KMS-11 (cell line): ENCODE measurements around the gene SYT11.
"Not testable (repeated sequence)": the region's sequence is repeated elsewhere in the genome, so short reads cannot be mapped to it uniquely, and the experiment has no call there.

Experiments used
- H2AFZ ChIP-seq: fragments of 200-600 bp; sonication (generic); 2 replicates; pipeline ENCODE4 v1.6.1; 2016; ENCODE audit warnings: antibody characterized with exemption, mixed run types, low read depth
- H3K27ac ChIP-seq: fragments of 200-600 bp; sonication (generic); 2 replicates; pipeline ENCODE4 v1.6.1; 2016; ENCODE audit warnings: mild to moderate bottlenecking, mixed run types
- H3K27me3 ChIP-seq: fragments of 200-600 bp; sonication (generic); 2 replicates; pipeline ENCODE4 v1.6.1; 2017; ENCODE audit warnings: mild to moderate bottlenecking, low read depth, mixed run types, moderate library complexity; ENCODE audit not compliant: insufficient read depth
- H3K36me3 ChIP-seq: fragments of 200-600 bp; sonication (generic); 2 replicates; pipeline ENCODE4 v1.6.1; 2017; ENCODE audit warnings: mild to moderate bottlenecking, mixed run types; ENCODE audit not compliant: insufficient read depth
- H3K4me1 ChIP-seq: fragments of 200-600 bp; sonication (generic); 2 replicates; pipeline ENCODE4 v1.6.1; 2016; ENCODE audit warnings: mild to moderate bottlenecking, low read depth, mixed run types; ENCODE audit not compliant: poor library complexity, severe bottlenecking
- H3K4me2 ChIP-seq: fragments of 200-600 bp; sonication (generic); 2 replicates; pipeline ENCODE4 v1.7.0; 2016; ENCODE audit warnings: mild to moderate bottlenecking, mixed run types
- H3K4me3 ChIP-seq: fragments of 200-600 bp; sonication (generic); IDR thresholded peaks from 2 replicates; pipeline ENCODE4 v1.6.1; 2017; ENCODE audit warnings: low read depth, low read length, mixed read lengths; ENCODE audit not compliant: insufficient read depth
- H3K79me2 ChIP-seq: fragments of 200-600 bp; sonication (generic); 2 replicates; pipeline ENCODE4 v1.6.1; 2016; ENCODE audit warnings: low read depth, mixed run types; ENCODE audit not compliant: insufficient read depth
- H3K9ac ChIP-seq: fragments of 200-600 bp; sonication (generic); 2 replicates; pipeline ENCODE4 v1.6.1; 2016; ENCODE audit warnings: mild to moderate bottlenecking, mixed run types
- H4K20me1 ChIP-seq: fragments of 200-600 bp; sonication (generic); 2 replicates; pipeline ENCODE4 v1.6.1; 2016; ENCODE audit warnings: mild to moderate bottlenecking, mixed run types; ENCODE audit not compliant: insufficient read depth
- TF ChIP-seq, protein P1 (sequence below): fragments of 200-600 bp; sonication (generic); conservative IDR thresholded peaks from 2 replicates; pipeline ENCODE4 v1.6.1; 2017; ENCODE audit warnings: low read depth, mild to moderate bottlenecking, antibody characterized with exemption, low read length, moderate library complexity, mixed read lengths

SYT11 gene

DNA sequence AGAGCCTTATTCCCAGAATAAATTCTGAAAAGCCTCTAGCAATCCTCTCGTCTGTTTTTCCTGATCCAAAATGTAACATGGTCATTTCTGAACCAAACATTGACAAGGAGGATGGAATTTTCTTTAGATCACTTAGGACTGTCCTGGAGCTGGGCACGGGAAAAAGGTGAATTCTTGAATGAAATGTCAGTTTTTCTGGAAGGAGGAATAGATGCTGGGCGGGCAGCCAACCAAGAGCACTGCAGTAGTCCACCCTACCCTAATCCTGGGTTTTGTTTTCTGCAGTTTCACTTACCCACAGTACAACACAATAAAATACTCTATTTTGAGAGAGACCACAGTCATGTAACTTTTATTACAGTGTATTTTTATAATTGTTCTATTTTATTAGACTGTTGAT is 30.9 kb downstream of the SYT11 start:
- H3K27ac ChIP-seq, result no peak overlapping the region
- no peaks in the 10 kb centered on the region for H3K79me2 ChIP-seq
- H2AFZ ChIP-seq, result no peak overlapping the region
- no peaks in the 10 kb centered on the region for H3K4me1 ChIP-seq
- H3K27me3 ChIP-seq, result no peaks in the 10 kb centered on the region
- no peak overlapping the region for H3K4me3 ChIP-seq
- no peak overlapping the region for H3K9ac ChIP-seq
- no peaks in the 10 kb centered on the region for H3K36me3 ChIP-seq
- no peaks in the 10 kb centered on the region for H4K20me1 ChIP-seq
- TF ChIP-seq, protein P1, sequence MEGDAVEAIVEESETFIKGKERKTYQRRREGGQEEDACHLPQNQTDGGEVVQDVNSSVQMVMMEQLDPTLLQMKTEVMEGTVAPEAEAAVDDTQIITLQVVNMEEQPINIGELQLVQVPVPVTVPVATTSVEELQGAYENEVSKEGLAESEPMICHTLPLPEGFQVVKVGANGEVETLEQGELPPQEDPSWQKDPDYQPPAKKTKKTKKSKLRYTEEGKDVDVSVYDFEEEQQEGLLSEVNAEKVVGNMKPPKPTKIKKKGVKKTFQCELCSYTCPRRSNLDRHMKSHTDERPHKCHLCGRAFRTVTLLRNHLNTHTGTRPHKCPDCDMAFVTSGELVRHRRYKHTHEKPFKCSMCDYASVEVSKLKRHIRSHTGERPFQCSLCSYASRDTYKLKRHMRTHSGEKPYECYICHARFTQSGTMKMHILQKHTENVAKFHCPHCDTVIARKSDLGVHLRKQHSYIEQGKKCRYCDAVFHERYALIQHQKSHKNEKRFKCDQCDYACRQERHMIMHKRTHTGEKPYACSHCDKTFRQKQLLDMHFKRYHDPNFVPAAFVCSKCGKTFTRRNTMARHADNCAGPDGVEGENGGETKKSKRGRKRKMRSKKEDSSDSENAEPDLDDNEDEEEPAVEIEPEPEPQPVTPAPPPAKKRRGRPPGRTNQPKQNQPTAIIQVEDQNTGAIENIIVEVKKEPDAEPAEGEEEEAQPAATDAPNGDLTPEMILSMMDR, result no peak
- no peak overlapping the region for H3K4me2 ChIP-seq

DNA sequence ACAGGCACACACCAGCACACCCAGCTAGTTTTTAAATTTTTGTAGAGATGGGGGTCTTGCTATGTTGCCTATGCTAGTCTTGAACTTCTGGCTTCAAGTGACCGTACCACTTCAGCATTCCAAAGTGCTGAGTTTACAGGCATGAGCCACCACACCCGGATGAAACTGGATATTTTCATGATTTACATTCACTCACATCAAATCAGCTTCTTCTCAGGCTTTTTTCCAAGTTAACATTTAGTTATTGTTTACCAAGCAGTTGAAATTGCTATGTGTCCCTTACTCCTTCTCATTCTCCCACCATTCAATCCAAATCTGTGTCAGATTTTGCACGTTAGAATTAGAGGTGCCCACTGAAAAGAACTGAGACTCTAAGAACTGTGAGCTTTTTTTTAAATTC is 33.4 kb downstream of the SYT11 start:
- Histone ChIP-seq H4K20me1 (no peaks in the 10 kb centered on the region), H3K4me1 (no peaks in the 10 kb centered on the region), H3K27me3 (no peaks in the 10 kb centered on the region), H3K9ac (no peak overlapping the region), H3K27ac (no peak overlapping the region), H3K36me3 (no peaks in the 10 kb centered on the region; the same call in 1 of the 2 replicates), H3K4me2 (no peak overlapping the region), H2AFZ (no peak overlapping the region), H3K79me2 (no peaks in the 10 kb centered on the region), H3K4me3 (no peak overlapping the region)
- TF ChIP-seq, protein P1, result no peak

DNA sequence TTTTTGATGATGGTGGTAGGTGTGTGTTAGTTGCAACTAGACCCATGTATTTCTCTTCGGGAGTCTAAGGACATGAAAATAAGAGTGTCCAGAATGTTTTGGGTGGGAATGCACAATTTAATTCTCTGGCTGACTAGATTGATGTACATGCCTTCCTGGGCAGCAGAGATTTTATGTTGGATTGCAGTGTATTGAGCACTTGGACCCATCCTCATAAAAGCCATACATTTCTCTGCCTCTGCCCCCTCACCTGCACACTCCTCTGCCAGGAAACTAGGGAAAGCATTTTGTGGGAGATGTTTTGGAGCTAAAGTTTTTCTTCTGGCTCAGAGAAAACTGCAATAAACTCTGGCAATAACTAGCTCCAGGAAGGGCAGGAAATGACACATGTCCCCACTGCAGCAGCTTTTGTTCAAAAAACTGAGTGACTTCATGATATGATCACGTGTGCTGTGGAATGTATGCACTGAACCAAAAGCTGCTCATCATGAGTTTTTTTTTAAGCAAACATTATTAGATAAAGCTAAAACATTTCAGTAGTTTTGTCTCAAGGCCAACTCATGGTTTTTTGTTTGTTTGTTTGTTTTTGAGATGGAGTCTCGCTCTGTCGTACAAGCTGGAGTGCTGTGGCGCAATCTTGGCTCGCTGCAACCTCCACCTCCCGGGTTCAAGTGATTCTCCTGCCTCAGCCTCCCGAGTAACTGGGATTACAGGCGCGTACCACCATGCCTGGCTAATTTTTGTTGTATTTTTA is 34.2 kb downstream of the SYT11 start:
- Histone ChIP-seq H3K36me3 (no peaks in the 10 kb centered on the region; the same call in 1 of the 2 replicates), H3K4me3 (no peak overlapping the region), H4K20me1 (no peaks in the 10 kb centered on the region), H3K4me1 (no peaks in the 10 kb centered on the region), H3K27me3 (no peaks in the 10 kb centered on the region), H3K9ac (no peak overlapping the region), H3K4me2 (no peak overlapping the region), H3K79me2 (no peaks in the 10 kb centered on the region), H3K27ac (no peak overlapping the region), H2AFZ (no peak overlapping the region)
- TF ChIP-seq, protein P1, result no peak

DNA sequence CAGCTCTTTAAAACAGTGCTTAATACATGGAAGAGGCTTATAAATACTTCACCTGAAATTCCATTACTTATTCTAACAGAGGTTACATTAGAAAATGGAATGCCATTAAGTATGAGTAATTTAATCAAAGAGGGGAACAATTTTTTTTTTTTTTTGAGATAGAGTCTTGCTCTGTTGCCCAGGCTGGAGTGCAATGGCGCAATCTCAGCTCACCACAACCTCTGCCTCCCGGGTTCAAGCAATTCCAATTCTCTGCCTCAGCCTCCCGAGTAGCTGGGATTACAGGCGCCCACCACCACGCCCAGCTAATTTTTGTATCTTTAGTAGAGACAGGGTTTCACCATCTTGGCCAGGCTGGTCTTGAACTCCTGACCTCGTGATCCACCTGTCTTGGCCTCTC is 36.2 kb downstream of the SYT11 start:
- H3K36me3 ChIP-seq, H3K27ac ChIP-seq, H3K4me2 ChIP-seq, H2AFZ ChIP-seq, H3K4me3 ChIP-seq, H3K9ac ChIP-seq, H3K4me1 ChIP-seq, H4K20me1 ChIP-seq, H3K79me2 ChIP-seq, H3K27me3 ChIP-seq: not testable (repeated sequence)

DNA sequence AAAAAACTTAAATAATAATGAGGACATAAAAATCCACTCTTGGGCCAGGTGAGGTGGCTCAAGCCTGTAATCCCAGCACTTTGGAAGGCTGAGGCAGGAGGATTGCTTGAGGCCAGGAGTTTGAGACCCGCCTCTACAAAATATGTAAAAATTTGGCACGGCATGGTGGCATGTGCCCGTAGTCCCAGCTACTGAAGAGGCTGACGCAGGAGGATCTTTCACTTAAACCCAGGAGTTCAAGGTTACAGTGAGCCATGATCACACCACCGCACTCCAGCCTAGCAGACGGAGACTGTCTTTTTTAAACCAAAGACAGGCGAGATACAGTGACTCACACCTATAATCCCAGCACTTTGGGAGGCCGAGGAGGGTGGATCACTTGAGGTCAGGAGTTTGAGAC is 37.1 kb downstream of the SYT11 start:
- not testable (repeated sequence) for H3K9ac ChIP-seq, H3K4me2 ChIP-seq, H2AFZ ChIP-seq, H3K4me3 ChIP-seq, H3K4me1 ChIP-seq, H3K36me3 ChIP-seq, H3K27me3 ChIP-seq, H3K27ac ChIP-seq, H3K79me2 ChIP-seq, H4K20me1 ChIP-seq
